Trophoblast cell (in vitro differentiated cells and primary cell): Measurements from ENCODE around the gene CCDC92.

ENCODE experiments used
- DNase-seq, 2 donors: peaks; one replicate each; pipeline ENCODE4 v3.0.0-alpha.2; 2016
- H2AFZ ChIP-seq: 2 replicates; pipeline ENCODE4 v1.6.1; 2013; ENCODE audit warnings: low read length, moderate library complexity, mild to moderate bottlenecking; ENCODE audit not compliant: insufficient read depth, poor library complexity
- H2AK5ac ChIP-seq: 2 replicates; pipeline ENCODE4 v1.6.1; 2013; ENCODE audit warnings: mild to moderate bottlenecking, low read length
- H2BK120ac ChIP-seq: 2 replicates; pipeline ENCODE4 v1.6.1; 2013; ENCODE audit warnings: low read length, mild to moderate bottlenecking, moderate library complexity; ENCODE audit not compliant: insufficient read depth, poor library complexity
- H2BK12ac ChIP-seq: 2 replicates; pipeline ENCODE4 v1.6.1; 2013; ENCODE audit warnings: mild to moderate bottlenecking, low read length, moderate library complexity
- H2BK5ac ChIP-seq: 2 replicates; pipeline ENCODE4 v1.6.1; 2013; ENCODE audit warnings: low read length, low read depth, moderate library complexity, mild to moderate bottlenecking; ENCODE audit not compliant: poor library complexity
- H3K14ac ChIP-seq: 2 replicates; pipeline ENCODE4 v1.6.1; 2013; ENCODE audit warnings: mild to moderate bottlenecking, low read length
- H3K18ac ChIP-seq: 2 replicates; pipeline ENCODE4 v1.6.1; 2013; ENCODE audit warnings: mild to moderate bottlenecking, low read length
- H3K23ac ChIP-seq: 2 replicates; pipeline ENCODE4 v1.6.1; 2013; ENCODE audit warnings: low read length
- H3K27ac ChIP-seq: 2 replicates; pipeline ENCODE4 v1.5.1; 2013; ENCODE audit warnings: low read depth, mild to moderate bottlenecking, inconsistent platforms, low read length, moderate library complexity
- H3K27me3 ChIP-seq: 2 replicates; pipeline ENCODE4 v1.6.1; 2013; ENCODE audit warnings: inconsistent platforms, mild to moderate bottlenecking, low read length, moderate library complexity; ENCODE audit not compliant: insufficient read depth
- H3K36me3 ChIP-seq, 2 experiments: 1 replicate in 1 of 2; 2 replicates in 1 of 2; pipeline ENCODE4 v1.6.1; 2013; ENCODE audit warnings: low read length in 2 of 2, mild to moderate bottlenecking in 2 of 2, moderate library complexity in 1 of 2; ENCODE audit not compliant: insufficient read depth in 2 of 2, control insufficient read depth in 1 of 2
- H3K4ac ChIP-seq: 2 replicates; pipeline ENCODE4 v1.6.1; 2013; ENCODE audit warnings: low read depth, mild to moderate bottlenecking, low read length, moderate library complexity
- H3K4me1 ChIP-seq, 2 experiments: 1 replicate in 1 of 2; 2 replicates in 1 of 2; pipeline ENCODE4 v1.6.1; 2013; ENCODE audit warnings: low read length in 2 of 2, mild to moderate bottlenecking in 2 of 2, moderate library complexity in 1 of 2; ENCODE audit not compliant: insufficient read depth in 2 of 2, control insufficient read depth in 1 of 2
- H3K4me2 ChIP-seq: 2 replicates; pipeline ENCODE4 v1.6.1; 2013; ENCODE audit warnings: inconsistent platforms, mild to moderate bottlenecking, low read length, moderate library complexity
- H3K4me3 ChIP-seq: 2 replicates; pipeline ENCODE4 v1.5.1; 2013; ENCODE audit warnings: mild to moderate bottlenecking, low read depth, low read length, inconsistent platforms
- H3K79me1 ChIP-seq: one replicate; pipeline ENCODE4 v1.6.1; 2013; ENCODE audit warnings: low read length
- H3K79me2 ChIP-seq: 2 replicates; pipeline ENCODE4 v1.6.1; 2013; ENCODE audit warnings: low read length, mild to moderate bottlenecking; ENCODE audit not compliant: control insufficient read depth, insufficient read depth, poor library complexity
- H3K9ac ChIP-seq: 2 replicates; pipeline ENCODE4 v1.6.1; 2013; ENCODE audit warnings: mild to moderate bottlenecking, low read length
- H3K9me3 ChIP-seq: 2 replicates; pipeline ENCODE4 v1.6.1; 2013; ENCODE audit warnings: low read depth, mild to moderate bottlenecking, control low read depth, inconsistent platforms, low read length; ENCODE audit not compliant: insufficient read depth
- H4K12ac ChIP-seq: 2 replicates; pipeline ENCODE4 v1.6.1; 2013; ENCODE audit warnings: low read depth, mild to moderate bottlenecking, low read length, moderate library complexity
- H4K8ac ChIP-seq: 2 replicates; pipeline ENCODE4 v1.6.1; 2013; ENCODE audit warnings: low read depth, mild to moderate bottlenecking, low read length, moderate library complexity
- H4K91ac ChIP-seq: one replicate; pipeline ENCODE4 v1.6.1; 2013; ENCODE audit warnings: low read depth, mild to moderate bottlenecking, low read length, moderate library complexity
- WGBS: extraction: QIAGEN DNeasy Blood & Tissue Kit; methylation state at CpG from one replicate; pipeline ENCODE4 v1.1.7; 2013; ENCODE audit warnings: missing lambda C conversion rate; ENCODE audit not compliant: insufficient read length, insufficient coverage; ENCODE audit errors: extremely low coverage; 5-methylcytosine and 5-hydroxymethylcytosine counted together

Gene CCDC92

GRCh38 chr12:123889848-123890535 is 82.6 kb downstream of the CCDC92 start:
- no peak overlapping the region for H3K27ac ChIP-seq
- H3K4ac ChIP-seq = no peak overlapping the region
- no peak overlapping the region for H4K91ac ChIP-seq
- peaks cover 4% of the 10 kb centered on the region for H3K9me3 ChIP-seq
- no peak overlapping the region for H3K23ac ChIP-seq
- no peak overlapping the region for H3K4me3 ChIP-seq
- no peak for DNase-seq
- no peak overlapping the region for H3K4me2 ChIP-seq
- H3K79me1 ChIP-seq = no peaks in the 10 kb centered on the region
- no peak overlapping the region for H2BK120ac ChIP-seq
- no peak overlapping the region for H3K14ac ChIP-seq
- H3K18ac ChIP-seq = no peak overlapping the region
- H2BK12ac ChIP-seq = no peak overlapping the region
- no peaks in the 10 kb centered on the region for H3K27me3 ChIP-seq
- H3K36me3 ChIP-seq = no peaks in the 10 kb centered on the region
- H2AK5ac ChIP-seq = no peak overlapping the region
- no peak overlapping the region for H4K8ac ChIP-seq
- no peaks in the 10 kb centered on the region for H3K4me1 ChIP-seq
- no peak overlapping the region for H2AFZ ChIP-seq
- H3K79me2 ChIP-seq = no peaks in the 10 kb centered on the region
- no peak overlapping the region for H3K9ac ChIP-seq
- WGBS = no CpG with 5 or more reads among the region's 12 CpGs
- H2BK5ac ChIP-seq = no peak overlapping the region
- no peak overlapping the region for H4K12ac ChIP-seq

GRCh38 chr12:123888989-123889388 is 83.6 kb downstream of the CCDC92 start:
- no peak overlapping the region for H3K14ac ChIP-seq
- H2BK120ac ChIP-seq = no peak overlapping the region
- no peaks in the 10 kb centered on the region for H3K4me1 ChIP-seq
- H3K4me3 ChIP-seq = no peak overlapping the region
- no peaks in the 10 kb centered on the region for H3K79me2 ChIP-seq
- H3K9ac ChIP-seq = no peak overlapping the region
- H3K4me2 ChIP-seq = no peak overlapping the region
- no peak overlapping the region for H2AFZ ChIP-seq
- no CpG with 5 or more reads among the region's 12 CpGs for WGBS
- no peak overlapping the region for H3K23ac ChIP-seq
- no peaks in the 10 kb centered on the region for H3K79me1 ChIP-seq
- H3K9me3 ChIP-seq = peaks cover 4% of the 10 kb centered on the region
- DNase-seq = no peak
- H3K4ac ChIP-seq = no peak overlapping the region
- no peak overlapping the region for H2BK5ac ChIP-seq
- no peak overlapping the region for H4K12ac ChIP-seq
- H2BK12ac ChIP-seq = no peak overlapping the region
- no peak overlapping the region for H3K18ac ChIP-seq
- H2AK5ac ChIP-seq = no peak overlapping the region
- no peak overlapping the region for H3K27ac ChIP-seq
- H4K91ac ChIP-seq = no peak overlapping the region
- H4K8ac ChIP-seq = no peak overlapping the region
- H3K27me3 ChIP-seq = no peaks in the 10 kb centered on the region
- no peaks in the 10 kb centered on the region for H3K36me3 ChIP-seq

- H3K9me3 ChIP-seq = peaks cover 4% of the 10 kb centered on the region
- no peak overlapping the region for H4K12ac ChIP-seq
- no peak overlapping the region for H3K14ac ChIP-seq
- H3K4me2 ChIP-seq = no peak overlapping the region
- H4K8ac ChIP-seq = no peak overlapping the region
- no peak overlapping the region for H3K18ac ChIP-seq
- no peak overlapping the region for H3K4me3 ChIP-seq
- no peak overlapping the region for H2AK5ac ChIP-seq
- H3K27ac ChIP-seq = no peak overlapping the region
- no peak overlapping the region for H2BK120ac ChIP-seq
- no peaks in the 10 kb centered on the region for H3K79me1 ChIP-seq
- no peaks in the 10 kb centered on the region for H3K27me3 ChIP-seq
- no peak for DNase-seq
- no peaks in the 10 kb centered on the region for H3K4me1 ChIP-seq
- no peak overlapping the region for H2BK12ac ChIP-seq
- H3K36me3 ChIP-seq = no peaks in the 10 kb centered on the region
- no peak overlapping the region for H2AFZ ChIP-seq
- WGBS = no CpG with 5 or more reads among the region's 22 CpGs
- no peak overlapping the region for H3K4ac ChIP-seq
- no peak overlapping the region for H4K91ac ChIP-seq
- H3K23ac ChIP-seq = no peak overlapping the region
- H3K79me2 ChIP-seq = no peaks in the 10 kb centered on the region
- H2BK5ac ChIP-seq = no peak overlapping the region
- H3K9ac ChIP-seq = no peak overlapping the region
These were observed 85.6 kb downstream of the CCDC92 start for GRCh38 chr12:123886931-123887582.

GRCh38 chr12:123886258-123886657 is 86.4 kb downstream of the CCDC92 start:
- H2AK5ac ChIP-seq = no peak overlapping the region

More at GRCh38 chr12:123886258-123886657, 86.4 kb downstream of the CCDC92 start:
- Histone ChIP-seq H3K27me3 (no peaks in the 10 kb centered on the region), H4K8ac (no peak overlapping the region), H3K79me2 (no peaks in the 10 kb centered on the region), H3K4me3 (no peak overlapping the region), H4K91ac (no peak overlapping the region), H3K9me3 (peaks cover 4% of the 10 kb centered on the region), H3K27ac (no peak overlapping the region), H2BK12ac (no peak overlapping the region), H3K14ac (no peak overlapping the region), H3K9ac (no peak overlapping the region), H3K18ac (no peak overlapping the region), H4K12ac (no peak overlapping the region), H2AFZ (no peak overlapping the region), H3K4me1 (no peaks in the 10 kb centered on the region), H3K36me3 (no peaks in the 10 kb centered on the region), H2BK120ac (no peak overlapping the region), H2BK5ac (no peak overlapping the region), H3K4me2 (no peak overlapping the region), H3K23ac (peak overlapping the region; percentile 19), H3K79me1 (no peaks in the 10 kb centered on the region), H3K4ac (no peak overlapping the region)
- DNase-seq = no peak
- WGBS = no CpG with 5 or more reads among the region's 13 CpGs
